HG03196 (cell line): ENCODE measurements around the gene PRPH.

Source experiments
- ATAC-seq: cut with Tn5 transposase; IDR thresholded peaks from one replicate; pipeline ENCODE4 v1.9.1; 2021; ENCODE audit not compliant: unreplicated experiment

The PRPH gene

GRCh38 chr12:49345051-49345824 lies 50.3 kb downstream of the PRPH start:
- no peak for ATAC-seq

- ATAC-seq = no peak
These were observed 51.1 kb downstream of the PRPH start for GRCh38 chr12:49345825-49346658.

GRCh38 chr12:49346659-49347310 lies 51.8 kb downstream of the PRPH start, which contains the start of gene DNAJC22:
TSS of gene DNAJC22 (plus strand) at chr12:49346888. CDS start at chr12:49348873, 1,985 bp downstream.
- no peak for ATAC-seq

GRCh38 chr12:49347311-49348193 lies 52.6 kb downstream of the PRPH start:
- ATAC-seq = no peak
